NCI-H748 (cell line): ENCODE results near the gene NET1.
"Not testable (repeated sequence)": the region's sequence is repeated elsewhere in the genome, so short reads cannot be mapped to it uniquely, and the experiment has no call there.

Experiments
- DNase-seq: peaks from one replicate; lab custom pipeline; 2025; ENCODE audit not compliant: unreplicated experiment; lab: John Stamatoyannopoulos, UW

The NET1 gene, protein sequence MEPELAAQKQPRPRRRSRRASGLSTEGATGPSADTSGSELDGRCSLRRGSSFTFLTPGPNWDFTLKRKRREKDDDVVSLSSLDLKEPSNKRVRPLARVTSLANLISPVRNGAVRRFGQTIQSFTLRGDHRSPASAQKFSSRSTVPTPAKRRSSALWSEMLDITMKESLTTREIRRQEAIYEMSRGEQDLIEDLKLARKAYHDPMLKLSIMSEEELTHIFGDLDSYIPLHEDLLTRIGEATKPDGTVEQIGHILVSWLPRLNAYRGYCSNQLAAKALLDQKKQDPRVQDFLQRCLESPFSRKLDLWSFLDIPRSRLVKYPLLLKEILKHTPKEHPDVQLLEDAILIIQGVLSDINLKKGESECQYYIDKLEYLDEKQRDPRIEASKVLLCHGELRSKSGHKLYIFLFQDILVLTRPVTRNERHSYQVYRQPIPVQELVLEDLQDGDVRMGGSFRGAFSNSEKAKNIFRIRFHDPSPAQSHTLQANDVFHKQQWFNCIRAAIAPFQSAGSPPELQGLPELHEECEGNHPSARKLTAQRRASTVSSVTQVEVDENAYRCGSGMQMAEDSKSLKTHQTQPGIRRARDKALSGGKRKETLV

DNA sequence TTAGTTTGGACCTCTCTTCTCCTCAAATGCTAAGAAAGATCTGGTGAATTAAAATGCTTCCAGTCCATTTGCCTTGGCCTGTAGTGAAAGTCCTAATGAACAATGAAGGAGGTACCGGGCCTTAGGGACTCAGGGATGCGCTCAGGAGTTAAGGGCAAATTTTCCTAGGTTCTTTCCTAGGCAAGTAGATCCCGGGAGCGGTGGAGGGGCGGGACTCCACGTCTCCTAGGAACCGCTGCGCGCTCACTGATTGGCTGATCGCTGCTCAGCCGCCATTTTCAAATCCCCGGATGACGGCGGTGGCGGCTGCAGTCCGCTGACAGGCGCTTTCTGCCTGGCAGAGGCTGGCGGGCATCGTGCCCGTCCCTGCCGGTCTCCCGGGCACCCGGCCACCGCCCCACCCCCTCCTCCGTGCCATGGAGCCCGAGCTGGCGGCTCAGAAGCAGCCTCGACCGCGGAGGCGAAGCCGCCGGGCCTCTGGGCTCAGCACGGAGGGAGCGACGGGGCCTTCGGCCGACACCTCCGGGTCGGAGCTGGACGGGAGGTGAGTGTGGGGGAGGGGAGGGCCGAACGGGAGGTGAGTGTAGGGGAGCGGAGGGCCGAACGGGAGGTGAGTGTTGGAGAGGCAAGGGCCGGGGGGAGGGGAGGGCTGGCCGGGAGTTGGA lies at the start of gene NET1:
NET1 (plus strand) TSS at position 281 of the 665 bp plus-strand sequence; CDS start at position 417, 136 bp downstream.
- peak; percentile 89 for DNase-seq

- no peak for DNase-seq
These were observed 49.5 kb upstream of the NET1 start for GRCh38 chr10:5362873-5363272.

GRCh38 chr10:5364374-5364773 lies 48.0 kb upstream of the NET1 start:
- peak; percentile 25 for DNase-seq

GRCh38 chr10:5364890-5365338 lies 47.4 kb upstream of the NET1 start, which contains the start of gene UCN3:
Gene UCN3, plus strand, starts transcription at chr10:5364966. Its CDS starts 8,755 bp downstream, at chr10:5373721.
- DNase-seq, result peak; percentile 93

DNA sequence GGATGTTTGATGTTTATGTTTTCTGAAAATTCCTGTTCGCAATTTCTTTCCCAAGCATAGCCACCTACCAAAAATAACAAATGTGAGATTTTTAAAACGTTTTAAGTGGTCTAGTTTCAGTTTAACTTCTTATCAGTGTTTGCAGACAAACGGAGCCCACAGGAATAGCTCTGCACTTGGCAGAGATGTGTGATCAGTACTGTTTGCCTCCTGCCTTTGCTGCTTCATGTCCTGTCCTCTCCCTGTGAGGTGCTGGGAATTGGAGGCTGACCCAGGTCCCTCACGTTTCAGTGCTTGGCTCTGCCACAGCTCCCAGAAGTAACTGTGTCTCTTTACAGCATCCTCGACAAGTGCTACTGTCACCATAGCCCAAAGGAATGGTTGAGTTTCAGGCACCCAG lies 46.4 kb upstream of the NET1 start:
- DNase-seq, result peak; percentile 45

DNA sequence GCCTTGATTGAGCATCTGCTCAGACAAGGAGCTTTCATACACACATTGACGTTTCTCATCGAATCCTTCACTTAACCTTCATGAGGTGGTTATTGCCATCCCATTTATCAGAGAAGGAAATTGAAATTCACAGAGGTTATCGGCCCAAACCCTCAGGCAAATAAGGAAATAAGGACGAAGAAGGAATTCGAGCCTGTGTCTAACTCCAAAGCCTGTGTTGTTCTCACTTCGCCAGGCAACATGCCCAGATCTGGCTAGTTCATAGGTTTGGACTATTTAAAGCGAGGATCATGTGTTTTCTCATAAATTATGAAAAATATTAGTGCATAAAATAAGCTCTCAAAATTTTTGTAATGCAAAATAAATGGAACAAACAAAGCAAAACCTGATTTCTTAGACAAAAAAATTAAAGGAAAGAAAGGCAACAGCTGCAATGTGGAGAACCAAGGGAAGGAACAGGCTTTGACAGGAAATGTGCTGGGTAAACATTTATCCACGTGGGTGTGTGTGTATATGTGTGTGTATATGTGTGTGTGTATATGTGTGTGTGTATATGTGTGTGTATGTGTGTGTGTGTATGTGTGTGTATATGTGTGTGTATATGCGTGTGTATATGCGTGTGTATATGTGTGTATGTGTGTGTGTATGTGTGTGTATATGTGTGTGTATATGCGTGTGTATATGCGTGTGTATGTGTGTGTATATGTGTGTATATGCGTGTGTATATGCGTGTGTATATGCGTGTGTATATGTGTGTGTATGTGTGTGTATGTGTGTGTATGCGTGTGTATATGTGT lies 42.8 kb upstream of the NET1 start:
- no peak for DNase-seq

GRCh38 chr10:5370493-5371352 lies 41.6 kb upstream of the NET1 start:
- no peak for DNase-seq

DNA sequence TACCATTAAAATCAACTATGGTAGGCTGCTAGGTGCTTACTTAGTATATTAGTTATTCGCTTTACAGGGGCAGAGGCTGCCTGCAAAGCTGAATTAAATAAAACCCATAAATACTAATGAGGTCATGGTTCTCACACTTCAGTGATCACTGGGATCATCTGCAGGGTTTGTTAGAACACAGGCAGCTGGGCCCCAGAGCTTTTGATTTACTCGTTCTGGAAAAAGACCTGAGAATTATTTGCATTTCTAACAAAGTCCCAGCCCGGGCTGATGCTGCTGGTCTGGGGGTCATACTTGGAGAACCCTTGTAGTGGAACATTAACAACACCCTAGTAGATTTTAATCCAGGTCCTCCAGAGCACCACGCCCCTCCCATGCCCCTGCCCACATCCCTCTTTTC lies 39.0 kb upstream of the NET1 start:
- no peak for DNase-seq

DNA sequence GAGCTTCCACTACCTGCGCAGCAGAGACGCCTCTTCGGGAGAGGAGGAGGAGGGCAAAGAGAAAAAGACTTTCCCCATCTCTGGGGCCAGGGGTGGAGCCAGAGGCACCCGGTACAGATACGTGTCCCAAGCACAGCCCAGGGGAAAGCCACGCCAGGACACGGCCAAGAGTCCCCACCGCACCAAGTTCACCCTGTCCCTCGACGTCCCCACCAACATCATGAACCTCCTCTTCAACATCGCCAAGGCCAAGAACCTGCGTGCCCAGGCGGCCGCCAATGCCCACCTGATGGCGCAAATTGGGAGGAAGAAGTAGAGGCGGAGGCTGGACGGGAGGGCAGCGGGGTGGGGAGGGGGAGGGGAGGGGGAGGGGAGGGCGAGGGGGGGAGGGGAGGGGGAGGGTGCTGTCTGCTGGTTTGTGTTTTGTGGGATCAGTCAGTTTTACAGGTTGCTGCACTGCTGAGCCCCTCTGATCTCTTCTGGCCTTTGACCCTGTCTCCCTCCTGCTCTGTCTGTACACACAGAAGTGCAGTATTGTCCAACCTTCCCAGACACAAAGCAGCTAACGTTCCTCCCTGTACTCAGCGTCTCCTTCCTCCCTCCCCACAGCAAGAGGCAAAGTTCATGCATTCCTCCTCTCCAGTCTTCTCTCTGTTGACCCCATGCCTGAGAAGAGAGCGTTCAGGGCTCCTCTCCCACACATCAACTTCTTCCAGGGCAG lies 38.3 kb upstream of the NET1 start:
- DNase-seq, result no peak

GRCh38 chr10:5376450-5376849 lies 35.9 kb upstream of the NET1 start:
- DNase-seq, result no peak

- not testable (repeated sequence) for DNase-seq
These were observed 33.2 kb upstream of the NET1 start for GRCh38 chr10:5379202-5379601.

DNA sequence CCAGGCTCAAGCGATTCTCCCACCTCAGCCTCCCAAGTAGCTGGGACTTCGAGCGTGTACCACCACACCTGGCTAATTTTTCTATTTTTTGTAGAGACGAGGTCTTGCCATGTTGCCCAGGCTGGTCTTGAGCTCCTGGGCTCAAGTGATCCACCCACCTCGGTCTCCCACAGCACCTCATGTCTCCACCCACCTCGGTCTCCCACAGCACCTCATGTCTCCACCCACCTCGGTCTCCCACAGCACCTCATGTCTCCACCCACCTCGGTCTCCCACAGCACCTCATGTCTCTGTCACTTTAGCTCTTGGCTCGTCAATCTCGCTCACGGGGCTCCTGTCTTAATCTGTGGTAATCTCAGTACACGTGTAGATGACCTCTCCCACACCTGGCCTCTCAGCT lies 32.0 kb upstream of the NET1 start:
- not testable (repeated sequence) for DNase-seq

DNA sequence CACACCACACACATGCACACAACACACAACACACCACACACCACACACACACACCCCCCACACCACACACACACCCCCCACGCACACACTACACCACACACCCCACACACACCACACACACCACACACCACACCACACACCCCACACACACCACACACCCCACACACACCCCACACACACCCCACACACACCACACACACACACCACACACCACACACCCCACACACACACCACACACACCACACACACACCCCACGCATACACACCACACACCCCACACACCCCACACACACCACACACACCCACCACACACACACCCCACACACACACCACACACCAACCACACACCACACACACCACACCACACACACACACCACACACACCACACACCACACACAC lies 31.2 kb upstream of the NET1 start:
- DNase-seq, result no peak

- DNase-seq, result no peak
These were observed 27.1 kb upstream of the NET1 start for GRCh38 chr10:5385224-5385623.

- DNase-seq, result no peak
These were observed 25.2 kb upstream of the NET1 start for GRCh38 chr10:5387169-5387568.

DNA sequence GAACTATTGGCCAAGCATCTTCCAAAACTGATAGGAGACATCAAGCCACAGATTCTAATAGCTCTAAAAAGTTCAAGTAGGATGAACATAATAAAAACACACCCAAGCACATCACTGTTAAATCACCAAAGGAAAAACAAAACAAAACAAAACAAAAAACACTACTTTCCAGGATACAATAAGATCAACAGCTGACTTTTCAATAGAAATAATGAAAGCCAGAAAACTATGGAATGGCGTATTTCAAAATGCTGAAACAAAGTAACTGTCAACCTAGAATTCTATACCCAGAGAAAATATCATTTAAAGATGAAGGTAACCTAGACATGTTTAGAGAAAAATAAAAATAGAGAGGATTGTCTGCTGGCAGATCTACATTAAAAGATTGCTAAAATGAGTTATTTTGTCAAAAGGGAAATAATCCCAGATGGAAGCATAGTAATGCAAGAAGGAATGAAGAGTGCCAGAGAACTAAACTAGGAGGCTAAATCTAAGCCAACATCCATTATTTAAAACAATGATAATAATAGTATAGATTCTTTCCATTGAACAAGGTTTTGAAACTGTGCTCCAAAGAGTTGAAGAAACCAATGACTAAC lies 21.7 kb upstream of the NET1 start:
- no peak for DNase-seq

DNA sequence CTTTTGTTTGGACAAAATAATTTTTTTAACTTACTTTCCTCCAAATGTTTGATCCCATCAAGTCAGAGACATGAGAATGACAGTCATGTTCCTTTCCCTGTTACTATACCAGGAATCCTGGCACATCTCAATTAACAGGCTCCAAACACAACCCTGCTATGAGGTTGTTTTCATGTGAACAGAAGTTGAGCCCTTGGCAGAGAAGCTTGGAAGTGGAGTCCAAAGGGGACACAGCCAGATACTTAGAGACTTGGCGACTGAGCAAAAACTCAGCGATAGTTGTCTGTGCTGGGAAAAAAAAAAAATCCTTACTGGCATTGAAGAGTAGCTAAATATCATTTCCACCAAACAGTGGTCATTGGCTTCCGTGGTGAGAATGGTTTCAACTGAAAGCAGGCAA lies 20.6 kb upstream of the NET1 start:
- DNase-seq, result no peak

GRCh38 chr10:5393529-5393928 lies 18.8 kb upstream of the NET1 start:
- no peak for DNase-seq

- no peak for DNase-seq
These were observed 17.2 kb upstream of the NET1 start for GRCh38 chr10:5395168-5395567.
